Calu3 (cell line): ENCODE measurements around the gene NEUROD4. TPM values are rescaled to one million over a fixed set of nuclear protein-coding genes. Genes with fewer than 3 reads are reported as not detected.
A peak's percentile ranks its signal among the peaks of the same experiment; 100 is the strongest.

Experiments used
- BruUV-seq: library from RNA; stranded (reverse); fragments of 400-500 nt; replicated peaks from 2 replicates; lab custom pipeline; 2021; lab: Mats Ljungman, UMichigan
- CTCF ChIA-PET: fragments of 300-600 bp; sonication (Branson Sonifier 250); formaldehyde crosslinking; loops from one replicate; lab custom pipeline; 2022; ENCODE audit warnings: antibody characterized with exemption; lab: Charles Lee
- DNase-seq: peaks from one replicate; pipeline ENCODE4 v3.0.0; 2022
- H3K27ac Mint-ChIP-seq: one replicate; pipeline ENCODE4 v1.8.0; 2022; ENCODE audit warnings: mixed read lengths; ENCODE audit not compliant: unreplicated experiment
- H3K27me3 Mint-ChIP-seq: one replicate; pipeline ENCODE4 v1.8.0; 2022; ENCODE audit warnings: mixed read lengths; ENCODE audit not compliant: unreplicated experiment
- H3K36me3 Mint-ChIP-seq: one replicate; pipeline ENCODE4 v1.8.0; 2022; ENCODE audit warnings: mild to moderate bottlenecking, moderate library complexity, mixed read lengths; ENCODE audit not compliant: insufficient read depth, unreplicated experiment
- H3K4me1 Mint-ChIP-seq: one replicate; pipeline ENCODE4 v1.8.0; 2022; ENCODE audit warnings: mild to moderate bottlenecking, low read depth, mixed read lengths; ENCODE audit not compliant: unreplicated experiment
- H3K4me3 Mint-ChIP-seq: one replicate; pipeline ENCODE4 v1.8.0; 2022; ENCODE audit warnings: mild to moderate bottlenecking, low read depth, moderate library complexity, mixed read lengths; ENCODE audit not compliant: unreplicated experiment
- H3K9me3 Mint-ChIP-seq: one replicate; pipeline ENCODE4 v1.8.0; 2022; ENCODE audit warnings: low read depth, mixed read lengths; ENCODE audit not compliant: unreplicated experiment
- intact Hi-C: fragments of 100-400 bp; cut with micrococcal nuclease; formaldehyde crosslinking; loops from one replicate; pipeline ENCODE4 v1.10.0; 2022; ENCODE audit not compliant: unreplicated experiment
- total RNA-seq: library from RNA; stranded (reverse); gene quantifications from 2 replicates; pipeline ENCODE4 v1.2.3, GENCODE V29; 2022
- TF ChIP-seq, protein P1 (sequence below): fragments of 200-600 bp; IDR thresholded peaks from one replicate; pipeline ENCODE4 v1.8.0; 2022; ENCODE audit warnings: antibody characterized with exemption; ENCODE audit not compliant: unreplicated experiment

The NEUROD4 gene
- total RNA-seq, 1 experiment from 2014 or later, result not detected

DNA sequence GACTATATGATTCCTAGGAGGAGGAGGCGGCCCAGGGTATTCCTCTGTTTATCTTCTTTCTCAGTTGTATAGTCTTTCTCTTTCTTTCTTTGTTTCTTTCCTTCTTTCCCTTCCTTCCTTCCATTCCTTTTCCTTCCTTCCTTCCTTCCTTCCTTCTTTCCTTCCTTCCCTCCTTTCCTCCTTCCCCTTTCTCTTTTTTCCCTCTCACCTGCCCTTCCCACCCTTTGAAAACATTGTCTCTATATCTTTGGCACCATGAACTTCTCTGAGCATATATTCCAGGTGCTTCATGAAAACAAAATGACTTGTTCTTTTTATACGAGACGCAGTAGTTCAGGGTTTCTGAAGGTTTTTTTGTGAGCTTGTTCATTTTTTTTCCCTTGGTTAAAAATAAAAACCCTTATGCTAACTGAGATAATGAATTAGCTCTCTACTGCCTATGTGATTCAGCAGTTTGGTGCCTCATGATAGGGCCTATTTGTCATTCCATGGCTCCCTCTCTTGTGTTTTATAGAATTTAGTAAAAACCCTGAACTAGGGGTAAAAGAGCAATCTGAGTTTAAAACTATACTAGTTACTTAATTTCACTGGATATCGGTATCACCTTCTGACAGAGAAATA lies 32.1 kb upstream of the NEUROD4 start:
- CTCF ChIA-PET, result interaction anchor here (0.5 kb wide), 1 partner anchor 327 kb away, joined by 3 read pairs; no protein-coding TSS in a partner anchor
- TF ChIP-seq, protein P1, sequence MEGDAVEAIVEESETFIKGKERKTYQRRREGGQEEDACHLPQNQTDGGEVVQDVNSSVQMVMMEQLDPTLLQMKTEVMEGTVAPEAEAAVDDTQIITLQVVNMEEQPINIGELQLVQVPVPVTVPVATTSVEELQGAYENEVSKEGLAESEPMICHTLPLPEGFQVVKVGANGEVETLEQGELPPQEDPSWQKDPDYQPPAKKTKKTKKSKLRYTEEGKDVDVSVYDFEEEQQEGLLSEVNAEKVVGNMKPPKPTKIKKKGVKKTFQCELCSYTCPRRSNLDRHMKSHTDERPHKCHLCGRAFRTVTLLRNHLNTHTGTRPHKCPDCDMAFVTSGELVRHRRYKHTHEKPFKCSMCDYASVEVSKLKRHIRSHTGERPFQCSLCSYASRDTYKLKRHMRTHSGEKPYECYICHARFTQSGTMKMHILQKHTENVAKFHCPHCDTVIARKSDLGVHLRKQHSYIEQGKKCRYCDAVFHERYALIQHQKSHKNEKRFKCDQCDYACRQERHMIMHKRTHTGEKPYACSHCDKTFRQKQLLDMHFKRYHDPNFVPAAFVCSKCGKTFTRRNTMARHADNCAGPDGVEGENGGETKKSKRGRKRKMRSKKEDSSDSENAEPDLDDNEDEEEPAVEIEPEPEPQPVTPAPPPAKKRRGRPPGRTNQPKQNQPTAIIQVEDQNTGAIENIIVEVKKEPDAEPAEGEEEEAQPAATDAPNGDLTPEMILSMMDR, result no peak
- no peak for DNase-seq
- Mint-ChIP-seq H3K9me3 (no peaks in the 10 kb centered on the region), H3K4me1 (no peaks in the 10 kb centered on the region), H3K27me3 (peaks cover 81% of the 10 kb centered on the region), H3K36me3 (no peaks in the 10 kb centered on the region), H3K27ac (no peak overlapping the region), H3K4me3 (no peak overlapping the region)
- intact Hi-C loops, result no loop called here
- no TSS peak for BruUV-seq

DNA sequence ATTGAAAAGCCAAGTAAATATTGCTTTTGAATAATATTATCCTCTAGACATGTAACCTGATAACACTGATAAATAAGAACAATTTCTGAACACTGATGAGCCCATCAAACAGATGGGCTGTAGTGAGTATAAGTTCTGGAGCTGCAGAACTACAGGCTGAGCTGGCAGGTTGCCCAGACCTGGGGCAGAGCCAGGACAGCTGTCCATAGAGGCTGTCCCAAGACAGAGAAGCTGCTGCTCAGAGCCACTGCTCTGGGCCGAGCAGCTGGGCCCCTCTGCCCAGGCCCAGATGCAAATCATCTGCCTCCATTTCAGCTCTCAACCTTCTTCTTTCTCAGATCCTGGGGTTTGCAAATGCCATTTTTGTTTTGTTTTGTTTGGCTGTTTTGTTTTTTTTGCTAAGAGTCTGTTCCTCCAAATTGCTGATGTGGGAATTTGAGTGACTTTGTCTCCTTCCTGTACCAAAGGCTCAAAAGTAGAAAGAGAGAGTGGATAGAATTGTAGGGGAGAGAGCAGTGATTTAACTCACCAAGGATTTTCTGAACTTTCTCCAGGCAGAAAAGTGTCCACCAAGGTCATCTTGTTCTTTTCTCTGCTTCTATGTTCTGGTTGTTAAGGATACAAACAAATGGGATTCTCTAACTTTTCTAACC lies 31.2 kb upstream of the NEUROD4 start:
- H3K4me1 Mint-ChIP-seq, result no peaks in the 10 kb centered on the region
- intact Hi-C loops, result no loop called here
- H3K36me3 Mint-ChIP-seq, result no peaks in the 10 kb centered on the region
- CTCF ChIA-PET, result no interaction called here
- peaks cover 73% of the 10 kb centered on the region for H3K27me3 Mint-ChIP-seq
- BruUV-seq, result no TSS peak
- peak; percentile 19 for DNase-seq
- H3K9me3 Mint-ChIP-seq, result no peaks in the 10 kb centered on the region
- H3K4me3 Mint-ChIP-seq, result no peak overlapping the region
- no peak overlapping the region for H3K27ac Mint-ChIP-seq
- TF ChIP-seq, protein P1, result no peak

DNA sequence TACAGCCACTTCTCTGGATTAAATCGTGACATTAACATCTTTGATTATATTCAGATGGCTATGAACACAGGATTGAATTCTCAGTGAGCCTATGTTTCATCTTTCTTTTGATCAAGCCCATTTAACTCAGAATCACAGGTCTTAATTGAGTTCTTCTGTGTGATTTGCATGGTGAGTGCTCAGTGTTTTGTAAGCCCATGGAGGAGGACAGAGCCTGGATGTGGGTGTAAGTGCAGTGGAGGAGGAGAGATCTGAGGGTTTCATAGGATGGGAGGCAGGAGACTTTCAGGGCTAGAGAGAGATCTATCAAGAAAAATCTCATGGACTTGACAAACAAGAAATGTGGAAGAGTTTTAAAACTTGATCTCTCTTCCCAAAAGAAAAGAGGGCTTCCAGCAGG lies 29.9 kb upstream of the NEUROD4 start:
- Mint-ChIP-seq H3K27me3 (peaks cover 60% of the 10 kb centered on the region), H3K27ac (no peak overlapping the region), H3K4me3 (no peak overlapping the region), H3K9me3 (no peaks in the 10 kb centered on the region), H3K36me3 (no peaks in the 10 kb centered on the region), H3K4me1 (no peaks in the 10 kb centered on the region)
- no TSS peak for BruUV-seq
- DNase-seq, result no peak
- TF ChIP-seq, protein P1, result no peak
- intact Hi-C loops, result loop anchor here (10.0 kb wide), 1 partner anchor 625 kb away; no protein-coding TSS in a partner anchor
- CTCF ChIA-PET, result interaction anchor here (0.8 kb wide), 1 partner anchor 83 kb away, joined by 3 read pairs; no protein-coding TSS in a partner anchor

DNA sequence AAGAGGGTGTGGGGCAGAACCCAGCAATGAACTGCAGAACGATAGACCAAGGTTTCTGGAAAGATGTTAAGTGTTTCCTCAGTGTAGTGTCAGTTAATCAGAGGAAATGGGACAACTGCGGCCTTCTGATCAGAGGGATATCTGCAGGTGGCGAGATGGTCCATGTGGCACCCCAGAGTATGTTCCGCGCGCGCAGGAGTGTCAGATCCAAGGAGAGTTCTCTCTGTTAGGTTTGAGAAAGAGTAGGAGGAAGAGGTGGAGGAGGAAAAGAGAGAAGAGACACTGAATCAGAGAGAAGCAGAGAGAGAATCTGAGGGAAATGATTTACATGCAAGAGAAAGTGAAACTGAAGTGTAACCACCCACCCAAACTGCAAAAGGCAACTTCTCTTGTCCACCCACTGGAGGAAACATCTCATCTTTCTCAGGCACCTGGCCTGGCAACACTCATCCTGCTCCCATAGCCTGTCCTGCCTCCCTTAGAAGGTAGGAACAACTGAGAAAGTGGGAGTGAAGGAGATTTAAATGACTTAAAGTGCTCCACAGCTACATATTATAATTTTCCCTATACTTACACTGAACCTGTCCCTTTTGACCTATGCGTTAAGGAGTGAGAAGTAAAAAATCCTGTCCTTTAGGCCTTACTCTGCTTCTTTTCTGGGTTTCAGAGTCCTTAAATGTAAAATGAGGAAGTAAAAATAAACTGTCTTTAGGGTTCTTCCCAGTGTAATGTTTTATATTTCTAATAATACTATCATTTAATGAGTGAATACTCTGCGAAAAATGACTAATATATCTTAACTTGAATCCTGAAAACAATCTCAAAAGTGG lies 28.4 kb upstream of the NEUROD4 start:
- BruUV-seq, result no TSS peak
- intact Hi-C loops, result loop anchor here (10.0 kb wide), 1 partner anchor 623 kb away; no protein-coding TSS in a partner anchor
- Mint-ChIP-seq H3K36me3 (no peaks in the 10 kb centered on the region), H3K4me3 (no peak overlapping the region), H3K4me1 (no peaks in the 10 kb centered on the region), H3K27ac (no peak overlapping the region), H3K9me3 (no peaks in the 10 kb centered on the region), H3K27me3 (peaks cover 61% of the 10 kb centered on the region)
- DNase-seq, result no peak
- CTCF ChIA-PET, result interaction anchor here (1.6 to 2.5 kb wide), 2 partner anchors 77 to 81 kb away, joined by 14 to 58 read pairs; no protein-coding TSS in a partner anchor
- TF ChIP-seq, protein P1, result no peak
